GM12891 (cell line): Measurements from ENCODE around the gene KNDC1.
A peak's percentile ranks its signal among the peaks of the same experiment; 100 is the strongest.

Source experiments
- DNase-seq: peaks from one replicate; pipeline ENCODE4 v3.0.0; 2011; ENCODE audit warnings: low spot score; ENCODE audit not compliant: insufficient read length
- FAIRE-seq: peaks from 2 replicates; lab custom pipeline; 2011; peaks lifted over from hg19 to GRCh38; lab: Jason Lieb, UNC
- PAX5 ChIP-seq: IDR thresholded peaks from 2 replicates; pipeline ENCODE4 v1.6.1; 2011; ENCODE audit warnings: low read length, moderate library complexity, mild to moderate bottlenecking; ENCODE audit not compliant: insufficient read depth, severe bottlenecking
- POLR2A ChIP-seq: IDR thresholded peaks from 2 replicates; pipeline ENCODE4 v1.6.1; 2011; ENCODE audit warnings: low read depth, low read length, control low read depth
- POLR2AphosphoS5 ChIP-seq: IDR thresholded peaks from 2 replicates; pipeline ENCODE4 v1.6.1; 2011; ENCODE audit warnings: low read depth, low read length, control low read depth
- POU2F2 ChIP-seq: IDR thresholded peaks from 2 replicates; pipeline ENCODE4 v1.6.1; 2011; ENCODE audit warnings: low read depth, mild to moderate bottlenecking, control low read depth, low read length, moderate library complexity
- SPI1 ChIP-seq: IDR thresholded peaks from 2 replicates; pipeline ENCODE4 v1.6.1; 2011; ENCODE audit warnings: low read depth, low read length, control low read depth
- TAF1 ChIP-seq: IDR thresholded peaks from 2 replicates; pipeline ENCODE4 v1.6.1; 2011; ENCODE audit warnings: low read depth, low read length, control low read depth

Gene KNDC1

DNA sequence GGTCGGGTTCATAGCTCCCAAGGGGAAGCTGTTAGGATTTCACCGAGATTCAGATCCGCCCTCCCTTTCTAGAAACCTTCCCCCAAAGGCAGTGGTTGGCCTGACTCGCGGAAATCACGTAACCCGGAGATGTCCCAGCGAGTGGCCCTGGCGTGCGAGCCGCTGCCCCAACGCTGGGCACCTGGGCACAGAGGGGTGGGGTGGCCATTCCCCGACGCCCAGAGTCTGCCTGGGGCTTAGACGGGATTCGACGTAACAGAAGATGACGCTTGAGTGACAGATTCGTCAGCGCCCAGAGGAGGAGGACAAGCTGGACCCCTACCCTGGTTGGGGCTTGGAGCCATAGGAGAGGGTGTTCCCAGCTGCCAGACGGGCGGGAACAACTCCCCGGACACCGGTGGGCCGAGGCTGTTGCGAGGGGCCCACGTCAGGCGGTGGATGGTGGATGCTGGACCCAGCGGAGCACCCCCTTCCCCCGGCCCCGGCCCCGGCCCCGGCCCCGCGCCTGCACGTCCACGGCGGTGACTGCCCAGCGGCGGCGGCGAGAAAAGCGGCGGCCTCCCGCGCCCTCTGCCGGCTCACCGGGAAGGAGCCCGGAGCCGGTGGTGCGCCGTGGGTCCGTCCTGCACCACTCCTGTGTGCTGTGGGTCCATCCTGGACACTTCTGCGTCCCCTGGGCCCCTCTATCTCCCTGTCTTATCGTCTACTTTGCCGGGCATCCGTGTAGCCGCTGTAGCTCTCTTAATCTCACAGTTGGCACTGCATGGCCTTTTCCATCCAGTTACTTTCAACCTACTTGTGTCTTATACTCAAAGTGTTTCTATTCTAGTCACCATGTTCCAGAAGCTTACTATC lies 35.4 kb upstream of the KNDC1 start:
- TF ChIP-seq POU2F2, result no peak
- TF ChIP-seq SPI1, result no peak
- TF ChIP-seq POLR2A, result no peak
- TF ChIP-seq TAF1, result no peak
- no peak for TF ChIP-seq POLR2AphosphoS5
- no peak for TF ChIP-seq PAX5
- no peak for FAIRE-seq
- no peak for DNase-seq

- TF ChIP-seq PAX5, result no peak
- no peak for TF ChIP-seq SPI1
- TF ChIP-seq POLR2AphosphoS5, result no peak
- no peak for TF ChIP-seq POU2F2
- no peak for TF ChIP-seq TAF1
- no peak for TF ChIP-seq POLR2A
- FAIRE-seq (no peak), DNase-seq (no peak)
Observed at GRCh38 chr10:133125901-133126300, 34.1 kb upstream of the KNDC1 start.

GRCh38 chr10:133126431-133127290 lies 33.4 kb upstream of the KNDC1 start:
- FAIRE-seq (no peak), DNase-seq (no peak)
- TF ChIP-seq POLR2AphosphoS5 (no peak), POU2F2 (no peak), SPI1 (no peak), TAF1 (no peak), PAX5 (no peak), POLR2A (no peak)

DNA sequence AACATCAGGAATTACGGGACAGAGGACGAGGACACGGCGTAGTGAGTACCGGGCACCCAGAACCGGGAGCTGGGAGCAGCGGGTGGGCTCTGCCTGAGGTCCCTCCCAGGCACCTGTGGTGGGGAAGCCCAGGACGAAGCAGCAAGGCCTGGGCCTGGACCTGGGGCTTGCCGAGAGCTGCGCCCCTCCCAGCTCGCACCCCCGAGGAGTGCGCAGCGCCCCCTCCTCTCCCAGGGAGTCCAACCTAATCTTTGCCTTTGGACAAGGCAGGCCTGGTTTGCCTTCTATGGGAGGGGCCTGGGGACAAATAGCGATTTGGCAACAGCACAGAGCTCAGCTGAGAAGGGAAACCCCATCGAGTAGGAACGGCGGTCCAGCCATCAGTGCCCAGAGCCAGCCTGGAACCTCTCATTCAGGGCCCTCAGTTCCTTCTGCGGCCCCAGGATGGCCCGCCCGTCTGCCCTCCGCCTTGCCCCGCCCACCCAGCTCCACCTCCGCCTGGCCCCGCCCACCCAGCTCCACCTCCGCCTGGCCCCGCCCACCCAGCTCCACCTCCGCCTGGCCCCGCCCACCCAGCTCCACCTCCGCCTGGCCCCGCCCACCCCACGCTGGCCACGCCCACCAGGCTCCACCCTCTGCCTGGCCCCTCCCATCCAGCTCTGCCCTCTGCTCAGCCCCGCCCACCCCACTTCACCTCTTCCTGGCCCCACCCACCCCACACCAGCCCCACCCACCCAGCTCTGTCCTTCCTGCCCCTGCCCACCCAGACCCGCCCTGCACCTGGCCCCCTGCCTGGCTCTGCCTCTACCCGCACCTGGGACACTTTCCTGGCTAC lies 32.5 kb upstream of the KNDC1 start:
- DNase-seq (no peak), FAIRE-seq (no peak)
- TF ChIP-seq POLR2A (no peak), SPI1 (no peak), POLR2AphosphoS5 (no peak), POU2F2 (no peak), TAF1 (no peak), PAX5 (no peak)

GRCh38 chr10:133128126-133129070 lies 31.6 kb upstream of the KNDC1 start:
- DNase-seq, result peak; percentile 31

GRCh38 chr10:133129071-133129858 lies 30.8 kb upstream of the KNDC1 start:
- TF ChIP-seq TAF1, result no peak
- no peak for TF ChIP-seq POLR2A
- TF ChIP-seq PAX5, result no peak
- no peak for TF ChIP-seq SPI1
- no peak for TF ChIP-seq POLR2AphosphoS5
- TF ChIP-seq POU2F2, result no peak
- FAIRE-seq, result no peak
- DNase-seq, result no peak

More at GRCh38 chr10:133128126-133129070, 31.6 kb upstream of the KNDC1 start:
- no peak for FAIRE-seq
- TF ChIP-seq SPI1, result no peak
- no peak for TF ChIP-seq POU2F2
- no peak for TF ChIP-seq POLR2AphosphoS5
- no peak for TF ChIP-seq PAX5
- TF ChIP-seq POLR2A, result no peak
- no peak for TF ChIP-seq TAF1

DNA sequence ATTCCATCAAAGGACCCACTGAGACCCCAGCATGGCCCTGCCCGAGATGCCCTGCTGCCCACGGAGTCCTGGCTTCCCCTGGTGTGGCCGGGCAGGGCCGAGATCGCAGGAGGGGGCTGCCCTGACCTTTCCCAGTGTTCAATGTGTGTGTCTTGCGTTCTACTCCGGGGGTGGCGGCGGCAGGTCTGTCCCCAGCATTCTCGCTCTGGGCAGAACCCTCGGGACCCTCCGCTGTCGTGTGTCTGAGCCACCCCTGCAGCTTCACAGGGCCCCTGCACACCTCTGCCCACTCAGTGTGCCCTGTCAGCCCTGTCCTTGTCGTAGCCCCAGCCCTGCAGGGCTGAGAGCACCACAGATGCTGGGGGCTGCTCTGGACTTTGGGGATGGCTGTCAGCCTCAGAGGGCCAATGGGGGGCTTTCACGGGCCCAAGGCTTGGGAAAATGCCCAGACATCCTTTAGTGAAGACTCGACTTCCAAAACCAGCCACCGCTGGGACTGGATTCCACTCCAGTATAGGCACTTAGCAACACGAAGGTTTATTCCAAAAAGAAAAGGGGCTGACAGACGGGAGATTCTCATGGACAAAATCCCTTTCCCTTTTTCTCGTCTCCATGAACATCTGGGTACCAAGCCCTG lies 30.0 kb upstream of the KNDC1 start:
- FAIRE-seq (no peak), DNase-seq (no peak)
- no peak for TF ChIP-seq PAX5
- no peak for TF ChIP-seq POU2F2
- TF ChIP-seq TAF1, result no peak
- TF ChIP-seq SPI1, result no peak
- TF ChIP-seq POLR2AphosphoS5, result no peak
- TF ChIP-seq POLR2A, result no peak
